Measurements from ENCODE around the gene ITGB1.
"Not testable (repeated sequence)": the region's sequence is repeated elsewhere in the genome, so short reads cannot be mapped to it uniquely, and the experiment has no call there.

Gene ITGB1

GRCh38 chr10:32922170-32922569, 35.9 kb downstream of the ITGB1 start:
- peaks cover 51% of the 10 kb centered on the region for H3K36me3 Mint-ChIP-seq (ENCODE audit: low read depth)
- H3K4me3 Mint-ChIP-seq, result no peak overlapping the region
- H3K27ac Mint-ChIP-seq, result no peak overlapping the region
- H3K4me1 Mint-ChIP-seq (ENCODE audit: low read depth), result peaks cover 21% of the 10 kb centered on the region
- DNase-seq (ENCODE audit: low spot score), result no peak
- peaks cover 10% of the 10 kb centered on the region for H3K9me3 Mint-ChIP-seq
- no peaks in the 10 kb centered on the region for H3K27me3 Mint-ChIP-seq (ENCODE audit: low read depth)

- not testable (repeated sequence) for DNase-seq (ENCODE audit: low spot score); H3K27ac Mint-ChIP-seq; H3K9me3 Mint-ChIP-seq; H3K27me3 Mint-ChIP-seq (ENCODE audit: low read depth); H3K4me1 Mint-ChIP-seq (ENCODE audit: low read depth); H3K4me3 Mint-ChIP-seq
- peaks cover 50% of the 10 kb centered on the region for H3K36me3 Mint-ChIP-seq (ENCODE audit: low read depth)
These were observed 40.2 kb downstream of the ITGB1 start for GRCh38 chr10:32917817-32918216.

GRCh38 chr10:32911285-32912016, 46.6 kb downstream of the ITGB1 start:
- Mint-ChIP-seq H3K4me3 (no peak overlapping the region), H3K27me3 (ENCODE audit: low read depth) (no peaks in the 10 kb centered on the region), H3K27ac (no peak overlapping the region), H3K36me3 (ENCODE audit: low read depth) (peaks cover 34% of the 10 kb centered on the region), H3K9me3 (no peaks in the 10 kb centered on the region), H3K4me1 (ENCODE audit: low read depth) (no peaks in the 10 kb centered on the region)
- DNase-seq (ENCODE audit: low spot score), result no peak

GRCh38 chr10:32909970-32910369, 48.1 kb downstream of the ITGB1 start:
- peaks cover 26% of the 10 kb centered on the region for H3K36me3 Mint-ChIP-seq (ENCODE audit: low read depth)
- not testable (repeated sequence) for H3K9me3 Mint-ChIP-seq

GRCh38 chr10:32909456-32909855, 48.6 kb downstream of the ITGB1 start:
- H3K27me3 Mint-ChIP-seq (ENCODE audit: low read depth), result no peaks in the 10 kb centered on the region
- no peaks in the 10 kb centered on the region for H3K9me3 Mint-ChIP-seq
- H3K27ac Mint-ChIP-seq, result no peak overlapping the region
- DNase-seq (ENCODE audit: low spot score), result no peak
- H3K4me1 Mint-ChIP-seq (ENCODE audit: low read depth), result no peaks in the 10 kb centered on the region
- peaks cover 22% of the 10 kb centered on the region for H3K36me3 Mint-ChIP-seq (ENCODE audit: low read depth)
- H3K4me3 Mint-ChIP-seq, result no peak overlapping the region

More at GRCh38 chr10:32909970-32910369, 48.1 kb downstream of the ITGB1 start:
- not testable (repeated sequence) for DNase-seq (ENCODE audit: low spot score); H3K4me1 Mint-ChIP-seq (ENCODE audit: low read depth); H3K27me3 Mint-ChIP-seq (ENCODE audit: low read depth); H3K4me3 Mint-ChIP-seq; H3K27ac Mint-ChIP-seq

GRCh38 chr10:32906595-32906994, 51.4 kb downstream of the ITGB1 start:
- no peak for DNase-seq (ENCODE audit: low spot score)
- Mint-ChIP-seq H3K9me3 (no peaks in the 10 kb centered on the region), H3K4me1 (ENCODE audit: low read depth) (no peaks in the 10 kb centered on the region), H3K36me3 (ENCODE audit: low read depth) (peaks cover 14% of the 10 kb centered on the region), H3K27ac (no peak overlapping the region), H3K27me3 (ENCODE audit: low read depth) (no peaks in the 10 kb centered on the region), H3K4me3 (no peak overlapping the region)

- H3K27ac Mint-ChIP-seq, result no peak overlapping the region
- DNase-seq (ENCODE audit: low spot score), result no peak
- no peaks in the 10 kb centered on the region for H3K9me3 Mint-ChIP-seq
- no peaks in the 10 kb centered on the region for H3K27me3 Mint-ChIP-seq (ENCODE audit: low read depth)
- peaks cover 13% of the 10 kb centered on the region for H3K36me3 Mint-ChIP-seq (ENCODE audit: low read depth)
- H3K4me1 Mint-ChIP-seq (ENCODE audit: low read depth), result no peaks in the 10 kb centered on the region
- H3K4me3 Mint-ChIP-seq, result no peak overlapping the region
These were observed 52.6 kb downstream of the ITGB1 start for GRCh38 chr10:32905466-32905865.

- no peak for DNase-seq (ENCODE audit: low spot score)
- Mint-ChIP-seq H3K27me3 (ENCODE audit: low read depth) (no peaks in the 10 kb centered on the region), H3K4me1 (ENCODE audit: low read depth) (no peaks in the 10 kb centered on the region), H3K27ac (no peak overlapping the region), H3K4me3 (no peak overlapping the region), H3K9me3 (no peaks in the 10 kb centered on the region), H3K36me3 (ENCODE audit: low read depth) (peaks cover 10% of the 10 kb centered on the region)
These were observed 56.2 kb downstream of the ITGB1 start for GRCh38 chr10:32901815-32902214.

- not testable (repeated sequence) for DNase-seq (ENCODE audit: low spot score); H3K4me1 Mint-ChIP-seq (ENCODE audit: low read depth); H3K9me3 Mint-ChIP-seq; H3K27ac Mint-ChIP-seq; H3K27me3 Mint-ChIP-seq (ENCODE audit: low read depth); H3K4me3 Mint-ChIP-seq
- peaks cover 10% of the 10 kb centered on the region for H3K36me3 Mint-ChIP-seq (ENCODE audit: low read depth)
These were observed 62.6 kb downstream of the ITGB1 start for GRCh38 chr10:32895200-32895968.

GRCh38 chr10:32893916-32894664, 63.9 kb downstream of the ITGB1 start:
- Mint-ChIP-seq H3K36me3 (ENCODE audit: low read depth) (peaks cover 10% of the 10 kb centered on the region), H3K4me1 (ENCODE audit: low read depth) (peaks cover 1% of the 10 kb centered on the region), H3K27ac (no peak overlapping the region), H3K4me3 (no peak overlapping the region), H3K9me3 (no peaks in the 10 kb centered on the region), H3K27me3 (ENCODE audit: low read depth) (no peaks in the 10 kb centered on the region)
- DNase-seq (ENCODE audit: low spot score), result no peak

- H3K27me3 Mint-ChIP-seq (ENCODE audit: low read depth), result no peaks in the 10 kb centered on the region
These were observed 64.6 kb downstream of the ITGB1 start for GRCh38 chr10:32893434-32893833.

GRCh38 chr10:32891261-32891660, 66.8 kb downstream of the ITGB1 start:
- no peak for DNase-seq (ENCODE audit: low spot score)
- Mint-ChIP-seq H3K27ac (no peak overlapping the region), H3K9me3 (no peaks in the 10 kb centered on the region), H3K27me3 (ENCODE audit: low read depth) (no peaks in the 10 kb centered on the region), H3K36me3 (ENCODE audit: low read depth) (peaks cover 2% of the 10 kb centered on the region), H3K4me1 (ENCODE audit: low read depth) (peaks cover 1% of the 10 kb centered on the region), H3K4me3 (no peak overlapping the region)

More at GRCh38 chr10:32893434-32893833, 64.6 kb downstream of the ITGB1 start:
- Mint-ChIP-seq H3K4me3 (no peak overlapping the region), H3K4me1 (ENCODE audit: low read depth) (peaks cover 1% of the 10 kb centered on the region), H3K27ac (no peak overlapping the region), H3K9me3 (no peaks in the 10 kb centered on the region), H3K36me3 (ENCODE audit: low read depth) (peaks cover 10% of the 10 kb centered on the region)
- DNase-seq (ENCODE audit: low spot score), result no peak

GRCh38 chr10:32890444-32890843, 67.6 kb downstream of the ITGB1 start:
- no peaks in the 10 kb centered on the region for H3K27me3 Mint-ChIP-seq (ENCODE audit: low read depth)
- H3K9me3 Mint-ChIP-seq, result no peaks in the 10 kb centered on the region
- no peaks in the 10 kb centered on the region for H3K36me3 Mint-ChIP-seq (ENCODE audit: low read depth)
- H3K4me1 Mint-ChIP-seq (ENCODE audit: low read depth), result peaks cover 1% of the 10 kb centered on the region
- no peak overlapping the region for H3K27ac Mint-ChIP-seq
- no peak overlapping the region for H3K4me3 Mint-ChIP-seq
- no peak for DNase-seq (ENCODE audit: low spot score)

GRCh38 chr10:32889631-32890212, 68.3 kb downstream of the ITGB1 start:
- no peak overlapping the region for H3K27ac Mint-ChIP-seq

More at GRCh38 chr10:32889631-32890212, 68.3 kb downstream of the ITGB1 start:
- peaks cover 1% of the 10 kb centered on the region for H3K4me1 Mint-ChIP-seq (ENCODE audit: low read depth)
- no peak overlapping the region for H3K4me3 Mint-ChIP-seq
- no peak for DNase-seq (ENCODE audit: low spot score)
- no peaks in the 10 kb centered on the region for H3K36me3 Mint-ChIP-seq (ENCODE audit: low read depth)
- no peaks in the 10 kb centered on the region for H3K27me3 Mint-ChIP-seq (ENCODE audit: low read depth)
- H3K9me3 Mint-ChIP-seq, result no peaks in the 10 kb centered on the region
